Caco-2 (cell line): ENCODE results near the gene FAM83C. TPM values are rescaled to one million over a fixed set of nuclear protein-coding genes. Genes with fewer than 3 reads are reported as not detected.

Experiments
- BruUV-seq: library from RNA; stranded (reverse); fragments of 400-500 nt; replicated peaks from 2 replicates; lab custom pipeline; 2021; lab: Mats Ljungman, UMichigan
- CTCF ChIA-PET: fragments of 300-600 bp; sonication (Branson Sonifier 250); formaldehyde crosslinking; loops from one replicate; lab custom pipeline; 2022; ENCODE audit warnings: antibody characterized with exemption; lab: Charles Lee
- POLR2A ChIA-PET: fragments of 300-600 bp; sonication (Branson Sonifier 250); formaldehyde crosslinking; loops from one replicate; lab custom pipeline; 2022; ENCODE audit warnings: antibody characterized with exemption; lab: Charles Lee
- DNase-seq, 2 experiments: peaks; one replicate each; pipeline versions ENCODE4 v3.0.0 to v3.0.0-alpha.2; 2020 to 2022
- H3K27me3 ChIP-seq: replicated peaks from 2 replicates; pipeline ENCODE4 v1.6.0; 2011; ENCODE audit warnings: low read length; ENCODE audit not compliant: control insufficient read depth, insufficient read depth
- H3K36me3 ChIP-seq: 2 replicates; pipeline ENCODE4 v1.5.1; 2011; ENCODE audit warnings: low read length; ENCODE audit not compliant: control insufficient read depth, insufficient read depth
- H3K4me1 ChIP-seq: fragments of 250-450 bp; sonication (Bioruptor Pico); 2 replicates; pipeline ENCODE4 v1.5.1; 2020; ENCODE audit warnings: mild to moderate bottlenecking
- H3K4me3 ChIP-seq: 2 replicates; pipeline ENCODE4 v1.5.1; 2011; ENCODE audit warnings: low read depth, mild to moderate bottlenecking, control low read depth, low read length
- H3K9me3 ChIP-seq: fragments of 250-450 bp; sonication (Bioruptor Pico); 2 replicates; pipeline ENCODE4 v1.5.1; 2020; ENCODE audit warnings: mild to moderate bottlenecking, moderate library complexity
- H3K27ac Mint-ChIP-seq: one replicate; pipeline ENCODE4 v1.8.0; 2022; ENCODE audit warnings: mixed read lengths; ENCODE audit not compliant: unreplicated experiment
- H3K27me3 Mint-ChIP-seq: one replicate; pipeline ENCODE4 v1.8.0; 2022; ENCODE audit warnings: mixed read lengths; ENCODE audit not compliant: insufficient read depth, unreplicated experiment
- H3K36me3 Mint-ChIP-seq: one replicate; pipeline ENCODE4 v1.8.0; 2022; ENCODE audit warnings: mild to moderate bottlenecking, mixed read lengths; ENCODE audit not compliant: insufficient read depth, unreplicated experiment
- H3K4me1 Mint-ChIP-seq: one replicate; pipeline ENCODE4 v1.8.0; 2022; ENCODE audit warnings: low read depth, mixed read lengths; ENCODE audit not compliant: unreplicated experiment
- H3K4me3 Mint-ChIP-seq: one replicate; pipeline ENCODE4 v1.8.0; 2022; ENCODE audit warnings: mild to moderate bottlenecking, moderate library complexity, mixed read lengths; ENCODE audit not compliant: unreplicated experiment
- H3K9me3 Mint-ChIP-seq: one replicate; pipeline ENCODE4 v1.8.0; 2022; ENCODE audit warnings: mixed read lengths; ENCODE audit not compliant: unreplicated experiment
- CTCF ChIP-seq, 2 experiments: fragments of 200-600 bp in 1 of 2; IDR thresholded peaks; 1 replicate in 1 of 2; 2 replicates in 1 of 2; pipeline versions ENCODE4 v1.5.1 to v1.8.0; 2011 to 2022; ENCODE audit warnings: antibody characterized with exemption in 1 of 2, control low read depth in 1 of 2, inconsistent platforms in 1 of 2, low read depth in 1 of 2, low read length in 1 of 2, mild to moderate bottlenecking in 1 of 2, moderate library complexity in 1 of 2; ENCODE audit not compliant: insufficient read depth in 1 of 2, severe bottlenecking in 1 of 2, unreplicated experiment in 1 of 2
- intact Hi-C: fragments of 100-400 bp; cut with micrococcal nuclease; formaldehyde crosslinking; loops from one replicate; pipeline ENCODE4 v1.10.0; 2022; ENCODE audit not compliant: unreplicated experiment
- total RNA-seq: library from RNA; stranded (reverse); gene quantifications from 2 replicates; pipeline ENCODE4 v1.2.3, GENCODE V29; 2022

The FAM83C gene
- total RNA-seq, 1 experiment from 2014 or later, result not detected

- Histone ChIP-seq H3K9me3 (no peaks in the 10 kb centered on the region), H3K36me3 (peaks cover 18% of the 10 kb centered on the region), H3K4me3 (no peak overlapping the region), H3K27me3 (no peaks in the 10 kb centered on the region), H3K4me1 (peaks cover 9% of the 10 kb centered on the region)
- Mint-ChIP-seq H3K9me3 (no peaks in the 10 kb centered on the region), H3K4me1 (peaks cover 1% of the 10 kb centered on the region), H3K4me3 (no peak overlapping the region), H3K36me3 (peaks cover 73% of the 10 kb centered on the region), H3K27me3 (no peaks in the 10 kb centered on the region), H3K27ac (no peak overlapping the region)
- TF ChIP-seq CTCF (IDR thresholded peaks at IDR 0.05; ENCODE audit: insufficient read depth in 1 of 2, low read depth in 1 of 2, low read length in 1 of 2, severe bottlenecking in 1 of 2, unreplicated experiment in 1 of 2), result no peak
- CTCF ChIA-PET, result interaction anchor here (0.6 to 1.8 kb wide), 5 partner anchors 14 to 135 kb away, joined by 3 to 5 read pairs (median 3); no protein-coding TSS in a partner anchor
- no peak for DNase-seq
- POLR2A ChIA-PET, result interaction anchor here (0.5 to 0.6 kb wide), 2 partner anchors 277 to 450 kb away, joined by 3 to 5 read pairs; no protein-coding TSS in a partner anchor
- intact Hi-C loops, result no loop called here
- BruUV-seq, result no TSS peak
These were observed 12.6 kb downstream of the FAM83C start for GRCh38 chr20:35279533-35280174.

DNA sequence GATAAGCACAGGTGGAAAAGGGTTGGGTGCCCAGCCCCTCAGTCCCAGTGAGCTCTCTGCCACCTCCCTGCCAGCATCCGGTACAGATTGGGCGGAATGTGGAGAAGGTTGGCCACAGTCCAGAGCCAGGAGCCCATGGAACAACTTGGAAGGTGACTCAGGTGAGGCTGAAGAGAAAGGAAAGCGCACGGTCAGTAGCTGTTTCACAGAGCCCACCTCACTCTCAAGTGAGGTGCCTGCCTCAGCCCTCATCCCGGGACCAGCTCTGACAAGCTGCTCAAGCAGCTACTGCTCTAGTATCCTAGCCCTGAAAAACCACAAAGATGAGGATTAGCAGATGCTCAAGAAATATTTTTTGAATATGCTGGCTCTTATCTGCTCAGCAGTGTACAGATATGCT is 13.2 kb downstream of the FAM83C start:
- peaks cover 67% of the 10 kb centered on the region for H3K36me3 Mint-ChIP-seq
- H3K9me3 ChIP-seq, result no peaks in the 10 kb centered on the region
- H3K4me3 ChIP-seq, result no peak overlapping the region
- intact Hi-C loops, result no loop called here
- H3K4me1 ChIP-seq, result peaks cover 9% of the 10 kb centered on the region
- H3K36me3 ChIP-seq, result peaks cover 18% of the 10 kb centered on the region
- H3K4me1 Mint-ChIP-seq, result no peaks in the 10 kb centered on the region
- no TSS peak for BruUV-seq
- CTCF ChIA-PET, result interaction anchor here (0.6 to 1.3 kb wide), 3 partner anchors 14 to 134 kb away, joined by 3 read pairs; no protein-coding TSS in a partner anchor
- DNase-seq, result no peak
- H3K9me3 Mint-ChIP-seq, result no peaks in the 10 kb centered on the region
- no peaks in the 10 kb centered on the region for H3K27me3 ChIP-seq
- no peak for TF ChIP-seq CTCF (IDR thresholded peaks at IDR 0.05; ENCODE audit: insufficient read depth in 1 of 2, low read depth in 1 of 2, low read length in 1 of 2, severe bottlenecking in 1 of 2, unreplicated experiment in 1 of 2)
- no peaks in the 10 kb centered on the region for H3K27me3 Mint-ChIP-seq
- no peak overlapping the region for H3K4me3 Mint-ChIP-seq
- H3K27ac Mint-ChIP-seq, result no peak overlapping the region
- POLR2A ChIA-PET, result interaction anchor here (0.5 kb wide), 1 partner anchor 276 kb away, joined by 3 read pairs; no protein-coding TSS in a partner anchor

DNA sequence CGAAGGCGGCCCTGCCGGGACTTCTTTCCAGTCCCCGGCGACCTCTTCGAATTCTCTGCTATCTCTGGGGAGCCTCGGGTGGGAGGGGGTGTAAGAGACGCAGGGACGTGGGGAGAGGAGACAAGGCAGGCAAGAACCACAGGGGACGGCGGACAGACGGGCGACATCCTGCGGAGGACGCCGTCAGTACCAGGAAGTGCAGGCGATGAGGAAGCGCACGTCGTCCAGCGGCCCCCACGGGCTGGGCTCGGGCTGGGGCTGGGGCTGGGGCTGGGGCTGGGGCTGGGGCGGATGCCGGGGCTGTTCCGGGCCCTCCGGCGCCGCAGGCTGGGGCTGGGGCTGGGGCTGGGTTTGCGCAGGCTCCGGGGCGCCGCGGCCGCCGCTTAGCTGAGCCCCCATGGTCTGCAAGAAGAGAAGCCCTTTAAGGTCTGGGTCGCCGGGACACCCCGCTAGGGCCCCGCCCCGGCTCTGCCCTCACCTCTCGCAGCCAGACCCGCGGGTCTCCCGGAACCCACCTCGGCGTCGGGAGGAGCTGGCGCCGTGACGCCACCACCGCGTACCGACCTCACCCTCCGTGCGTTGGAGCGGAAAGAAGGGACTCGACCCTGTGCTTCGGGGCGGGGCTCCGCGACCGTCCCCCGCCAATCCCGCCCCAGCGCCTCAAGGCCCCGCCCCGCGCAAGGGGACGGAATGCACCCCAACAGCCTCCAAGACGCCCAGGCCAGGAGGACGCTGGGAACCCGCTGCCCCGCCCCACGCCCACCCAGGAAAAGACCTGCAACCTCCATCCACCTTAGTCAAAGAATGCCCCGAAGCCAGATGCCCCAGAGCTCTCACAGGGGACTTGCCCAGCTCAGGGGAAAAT is 14.5 kb downstream of the FAM83C start, which contains the start of gene MMP24OS:
Gene MMP24OS (minus strand): TSS at position 592 of the 865 bp plus-strand sequence. CDS start 193 bp downstream, at position 399.
- POLR2A ChIA-PET, result interaction anchor here (0.5 to 1.1 kb wide), 11 partner anchors 8 to 1345 kb away, joined by 3 to 21 read pairs (median 4); partner anchors contain the start of genes EDEM2 and RBM39
- Mint-ChIP-seq H3K4me3 (peak within 1 kb of the TSS; percentile 72), H3K36me3 (peaks cover 68% of the 10 kb centered on the region), H3K9me3 (no peaks in the 10 kb centered on the region), H3K27me3 (no peaks in the 10 kb centered on the region), H3K27ac (peak within 1 kb of the TSS; percentile 74), H3K4me1 (no peaks in the 10 kb centered on the region)
- BruUV-seq, result no TSS peak
- DNase-seq, result peak; percentile 91
- peaks cover 17% of the 10 kb centered on the region for H3K36me3 ChIP-seq
- no peaks in the 10 kb centered on the region for H3K9me3 ChIP-seq
- CTCF ChIA-PET, result interaction anchor here (0.6 to 4.2 kb wide), 7 partner anchors 9 to 614 kb away, joined by 3 to 21 read pairs (median 4); partner anchors contain the start of gene EDEM2
- intact Hi-C loops, result no loop called here
- peak within 1 kb of the TSS; percentile 58 for H3K4me3 ChIP-seq
- peaks cover 4% of the 10 kb centered on the region; the same call in 1 of the 2 replicates for H3K4me1 ChIP-seq
- TF ChIP-seq CTCF (IDR thresholded peaks at IDR 0.05; ENCODE audit: insufficient read depth in 1 of 2, low read depth in 1 of 2, low read length in 1 of 2, severe bottlenecking in 1 of 2, unreplicated experiment in 1 of 2), result peak; percentile 11 to 48
- no peaks in the 10 kb centered on the region for H3K27me3 ChIP-seq
